AG04449 (cell line): ENCODE measurements around the gene HMCN2.

Experiments
- CTCF ChIA-PET: fragments of 350-600 bp; formaldehyde crosslinking; extraction: SDS; loops from one replicate; lab custom pipeline; 2021; ENCODE audit warnings: antibody characterized with exemption; lab: Yijun Ruan, JAX
- POLR2A ChIA-PET: fragments of 400-600, 350-600 bp; formaldehyde crosslinking; extraction: SDS; loops from one replicate; lab custom pipeline; 2020; ENCODE audit warnings: antibody characterized with exemption, inconsistent platforms; lab: Yijun Ruan, JAX
- DNase-seq: peaks from one replicate; pipeline ENCODE4 v3.0.0-alpha.2; 2010; ENCODE audit warnings: low read depth, low spot score
- H3K4me3 ChIP-seq: 2 replicates; pipeline ENCODE4 v1.5.1; 2011; ENCODE audit warnings: low read depth, mild to moderate bottlenecking, control low read depth, low read length
- CTCF ChIP-seq: IDR thresholded peaks from one replicate; pipeline ENCODE4 v1.5.1; 2011; ENCODE audit warnings: mild to moderate bottlenecking, moderate library complexity, low read length, control low read depth, inconsistent platforms; ENCODE audit not compliant: insufficient read depth; ENCODE audit errors: missing control alignments

Gene HMCN2

GRCh38 chr9:130233587-130233945 is 32.0 kb upstream of the HMCN2 start:
- no peak for TF ChIP-seq CTCF
- no peak overlapping the region for H3K4me3 ChIP-seq
- CTCF ChIA-PET = interaction anchor here (0.5 to 3.9 kb wide), 2 partner anchors 59 to 126 kb away, joined by 3 to 19 read pairs; no protein-coding TSS in a partner anchor
- DNase-seq = no peak
- POLR2A ChIA-PET = no interaction called here

GRCh38 chr9:130234340-130235260 is 31.0 kb upstream of the HMCN2 start:
- H3K4me3 ChIP-seq = no peak overlapping the region
- POLR2A ChIA-PET = no interaction called here
- no peak for DNase-seq
- CTCF ChIA-PET = interaction anchor here (3.9 to 13.5 kb wide), 2 partner anchors 122 to 127 kb away, joined by 19 to 384 read pairs; no protein-coding TSS in a partner anchor
- no peak for TF ChIP-seq CTCF

- peak; percentile 97 for TF ChIP-seq CTCF
- no peak overlapping the region for H3K4me3 ChIP-seq
- no peak for DNase-seq
- ChIA-PET POLR2A (no interaction called here), CTCF (interaction anchor here (0.7 to 13.5 kb wide), 25 partner anchors 9 to 446 kb away, joined by 3 to 384 read pairs (median 5); no protein-coding TSS in a partner anchor)
These were observed 29.8 kb upstream of the HMCN2 start for GRCh38 chr9:130235558-130236435.

GRCh38 chr9:130236436-130236985 is 29.0 kb upstream of the HMCN2 start:
- POLR2A ChIA-PET = no interaction called here
- TF ChIP-seq CTCF = no peak
- CTCF ChIA-PET = interaction anchor here (0.6 to 13.5 kb wide), 29 partner anchors 9 to 446 kb away, joined by 3 to 384 read pairs (median 5); no protein-coding TSS in a partner anchor
- H3K4me3 ChIP-seq = no peak overlapping the region
- DNase-seq = no peak

GRCh38 chr9:130237076-130237475 is 28.5 kb upstream of the HMCN2 start:
- ChIA-PET CTCF (interaction anchor here (0.6 to 13.5 kb wide), 18 partner anchors 9 to 324 kb away, joined by 3 to 384 read pairs (median 6); no protein-coding TSS in a partner anchor), POLR2A (no interaction called here)
- no peak overlapping the region for H3K4me3 ChIP-seq
- no peak for DNase-seq
- TF ChIP-seq CTCF = no peak
